Spleen (tissue), 3 donors: ENCODE data around the gene TMOD2.

Experiments used
- POLR2A ChIP-seq, 3 donors: fragments of 450-650 bp; IDR thresholded peaks; one replicate each; pipeline ENCODE4 v1.5.1; 2017; ENCODE audit warnings: antibody characterized with exemption in 3 of 3, mild to moderate bottlenecking in 1 of 3
- POLR2AphosphoS5 ChIP-seq, 3 donors: sonication (generic); formaldehyde crosslinking; IDR thresholded peaks; one replicate each; pipeline ENCODE4 v1.5.1; 2017; ENCODE audit warnings: antibody characterized with exemption in 3 of 3

DNA sequence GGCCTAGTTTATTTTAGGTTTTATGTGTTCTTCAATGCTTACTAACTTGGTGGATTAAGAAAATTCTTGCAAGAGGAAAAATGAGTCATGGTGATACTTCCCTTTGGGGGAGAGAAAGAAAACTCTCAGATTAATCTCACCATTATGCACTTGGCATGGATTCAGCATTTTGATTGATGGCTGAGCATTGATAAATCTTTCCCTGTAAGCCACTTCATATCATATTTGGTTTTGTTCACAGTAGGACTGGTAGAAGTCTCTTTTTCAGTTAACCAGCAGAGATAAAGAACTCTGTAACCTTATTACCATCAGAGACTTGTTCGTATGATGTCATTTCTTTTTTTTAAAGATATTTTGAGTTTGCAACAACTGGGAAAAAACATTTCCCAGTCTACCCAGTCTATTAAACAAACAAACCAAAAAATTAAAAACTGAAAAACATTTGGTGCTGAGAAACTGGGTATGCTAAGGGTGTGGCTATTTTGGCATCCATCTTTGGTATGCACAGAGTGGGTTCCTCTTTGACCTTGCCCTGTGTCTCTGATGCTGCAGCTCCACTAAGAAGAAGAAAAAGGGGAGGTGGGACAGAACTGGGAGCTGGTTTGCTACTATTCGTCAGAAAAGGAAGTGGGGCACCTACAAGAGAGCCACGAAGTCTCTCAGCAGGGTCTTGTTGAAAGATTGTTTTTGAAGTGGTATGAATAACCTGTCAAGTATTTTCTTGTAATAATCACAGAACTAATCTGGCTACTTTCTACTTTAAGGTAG lies 95.2 kb downstream of the TMOD2 start:
- TF ChIP-seq POLR2A (IDR thresholded peaks at IDR 0.05) (no peak), POLR2AphosphoS5 (IDR thresholded peaks at IDR 0.05) (no peak)
